ENCODE results near the gene CPXM1. TPM values are rescaled to one million over a fixed set of nuclear protein-coding genes. Genes with fewer than 3 reads are reported as not detected.

CPXM1 gene
- total RNA-seq, 4 donors from 2014 or later, result 15.3 to 154 (median 19.1) TPM

GRCh38 chr20:2756056-2756611 lies 44.3 kb downstream of the CPXM1 start:
- Histone ChIP-seq H3K27ac (no peak overlapping the region), H3K4me3 (no peak overlapping the region), H3K36me3 (no peaks in the 10 kb centered on the region), H3K9me3 (no peaks in the 10 kb centered on the region), H3K27me3 (no peaks in the 10 kb centered on the region), H3K4me1 (peaks cover 0 to 10% of the 10 kb centered on the region in 2 donors)
- intact Hi-C loops (cut with DNase I; ENCODE audit: low total_unique reads), result no loop called here
- TF ChIP-seq, protein P1, sequence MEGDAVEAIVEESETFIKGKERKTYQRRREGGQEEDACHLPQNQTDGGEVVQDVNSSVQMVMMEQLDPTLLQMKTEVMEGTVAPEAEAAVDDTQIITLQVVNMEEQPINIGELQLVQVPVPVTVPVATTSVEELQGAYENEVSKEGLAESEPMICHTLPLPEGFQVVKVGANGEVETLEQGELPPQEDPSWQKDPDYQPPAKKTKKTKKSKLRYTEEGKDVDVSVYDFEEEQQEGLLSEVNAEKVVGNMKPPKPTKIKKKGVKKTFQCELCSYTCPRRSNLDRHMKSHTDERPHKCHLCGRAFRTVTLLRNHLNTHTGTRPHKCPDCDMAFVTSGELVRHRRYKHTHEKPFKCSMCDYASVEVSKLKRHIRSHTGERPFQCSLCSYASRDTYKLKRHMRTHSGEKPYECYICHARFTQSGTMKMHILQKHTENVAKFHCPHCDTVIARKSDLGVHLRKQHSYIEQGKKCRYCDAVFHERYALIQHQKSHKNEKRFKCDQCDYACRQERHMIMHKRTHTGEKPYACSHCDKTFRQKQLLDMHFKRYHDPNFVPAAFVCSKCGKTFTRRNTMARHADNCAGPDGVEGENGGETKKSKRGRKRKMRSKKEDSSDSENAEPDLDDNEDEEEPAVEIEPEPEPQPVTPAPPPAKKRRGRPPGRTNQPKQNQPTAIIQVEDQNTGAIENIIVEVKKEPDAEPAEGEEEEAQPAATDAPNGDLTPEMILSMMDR (IDR thresholded peaks at IDR 0.05), result peak; percentile 29 to 51 (median 36)
- no peak for TF ChIP-seq POLR2A (IDR thresholded peaks at IDR 0.05)
- no peak for DNase-seq

DNA sequence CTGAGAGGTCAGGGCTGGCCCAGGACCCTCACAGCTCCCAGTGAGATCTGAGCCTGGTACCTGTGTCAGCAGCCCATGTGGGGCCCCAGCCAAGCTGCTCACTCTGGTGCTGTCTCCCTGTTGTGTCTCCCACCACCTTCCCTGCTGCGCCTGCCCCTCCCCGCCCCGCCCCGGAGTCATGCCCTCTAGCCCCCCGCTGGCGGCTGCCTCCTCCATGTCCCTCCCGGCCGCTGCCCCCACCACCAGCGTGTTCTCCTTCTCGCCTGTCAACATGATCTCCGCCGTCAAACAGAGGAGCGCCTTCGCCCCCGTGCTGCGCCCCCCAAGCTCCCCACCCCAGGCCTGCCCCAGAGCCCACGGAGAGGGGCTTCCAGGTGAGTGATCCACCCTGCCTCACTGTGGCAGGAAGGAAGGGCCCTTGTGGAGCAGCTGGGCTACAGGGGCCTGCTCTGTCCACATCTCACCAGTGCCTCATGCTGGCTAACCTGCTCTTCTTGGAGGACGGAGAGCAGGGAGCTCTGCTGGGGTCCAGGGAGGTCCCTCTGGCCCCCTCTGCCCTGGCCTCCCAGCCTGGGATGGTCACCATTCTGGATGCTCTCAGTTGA lies 44.9 kb downstream of the CPXM1 start:
- Histone ChIP-seq H3K36me3 (no peaks in the 10 kb centered on the region), H3K27ac (no peak overlapping the region), H3K4me1 (peaks cover 0 to 10% of the 10 kb centered on the region in 2 donors), H3K9me3 (no peaks in the 10 kb centered on the region), H3K27me3 (no peaks in the 10 kb centered on the region), H3K4me3 (no peak overlapping the region)
- TF ChIP-seq POLR2A (IDR thresholded peaks at IDR 0.05), result no peak
- TF ChIP-seq, protein P1 (IDR thresholded peaks at IDR 0.05), result no peak
- intact Hi-C loops (cut with DNase I; ENCODE audit: low total_unique reads), result no loop called here
- no peak for DNase-seq

GRCh38 chr20:2754424-2754823 lies 46.0 kb downstream of the CPXM1 start:
- Histone ChIP-seq H3K27me3 (no peaks in the 10 kb centered on the region), H3K27ac (no peak overlapping the region), H3K4me3 (no peak overlapping the region), H3K9me3 (no peaks in the 10 kb centered on the region), H3K36me3 (no peaks in the 10 kb centered on the region), H3K4me1 (peaks cover 0 to 10% of the 10 kb centered on the region in 2 donors)
- TF ChIP-seq POLR2A (IDR thresholded peaks at IDR 0.05), result no peak
- TF ChIP-seq, protein P1 (IDR thresholded peaks at IDR 0.05), result no peak
- DNase-seq, result no peak
- intact Hi-C loops (cut with DNase I; ENCODE audit: low total_unique reads), result no loop called here

DNA sequence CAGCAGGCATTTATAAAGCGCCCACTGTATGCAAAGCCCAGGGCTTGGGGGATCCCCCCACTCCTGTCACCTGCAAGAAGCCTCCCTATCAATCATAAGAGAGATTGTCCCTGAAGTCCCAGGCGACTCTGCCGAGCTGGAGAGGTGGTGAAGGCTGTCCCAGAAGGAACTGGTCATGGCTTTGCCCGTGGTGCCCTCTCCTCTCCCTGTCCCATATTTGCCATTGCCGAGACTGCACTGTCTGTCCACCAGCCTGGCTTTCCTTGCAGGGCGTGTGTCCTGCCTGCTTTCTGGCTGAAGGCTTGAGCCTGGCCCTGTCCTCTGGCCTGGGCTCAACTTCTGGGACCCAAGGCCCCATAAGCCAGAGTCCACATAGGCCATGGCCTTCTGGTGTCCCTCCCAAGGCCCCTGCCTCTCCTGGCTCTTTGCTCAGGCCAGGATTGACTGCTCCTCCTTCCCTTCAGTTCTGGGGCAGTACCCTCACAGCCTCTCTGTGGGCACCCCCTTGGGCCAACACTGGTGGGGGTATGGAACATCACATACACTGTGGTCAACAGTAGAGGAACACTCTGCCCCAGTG lies 46.9 kb downstream of the CPXM1 start:
- intact Hi-C loops (cut with DNase I; ENCODE audit: low total_unique reads), result no loop called here
- TF ChIP-seq, protein P1 (IDR thresholded peaks at IDR 0.05), result no peak
- TF ChIP-seq POLR2A (IDR thresholded peaks at IDR 0.05), result no peak
- Histone ChIP-seq H3K36me3 (no peaks in the 10 kb centered on the region), H3K4me1 (peaks cover 0 to 10% of the 10 kb centered on the region in 2 donors), H3K4me3 (no peak overlapping the region), H3K27ac (no peak overlapping the region), H3K9me3 (no peaks in the 10 kb centered on the region), H3K27me3 (no peaks in the 10 kb centered on the region)
- DNase-seq, result no peak
